ENCODE results near the gene TBC1D1. TPM values are rescaled to one million over a fixed set of nuclear protein-coding genes. Genes with fewer than 3 reads are reported as not detected.

Gene TBC1D1
- total RNA-seq, 4 donors from 2014 or later: 56.4 to 127 (median 94.8) TPM

- ATAC-seq (ENCODE audit: low FRiP score): no peak
- no peak for TF ChIP-seq CTCF (IDR thresholded peaks at IDR 0.05)
- DNase-seq (ENCODE audit: low spot score): no peak
Observed at GRCh38 chr4:38181286-38181685, 290.4 kb downstream of the TBC1D1 start.

DNA sequence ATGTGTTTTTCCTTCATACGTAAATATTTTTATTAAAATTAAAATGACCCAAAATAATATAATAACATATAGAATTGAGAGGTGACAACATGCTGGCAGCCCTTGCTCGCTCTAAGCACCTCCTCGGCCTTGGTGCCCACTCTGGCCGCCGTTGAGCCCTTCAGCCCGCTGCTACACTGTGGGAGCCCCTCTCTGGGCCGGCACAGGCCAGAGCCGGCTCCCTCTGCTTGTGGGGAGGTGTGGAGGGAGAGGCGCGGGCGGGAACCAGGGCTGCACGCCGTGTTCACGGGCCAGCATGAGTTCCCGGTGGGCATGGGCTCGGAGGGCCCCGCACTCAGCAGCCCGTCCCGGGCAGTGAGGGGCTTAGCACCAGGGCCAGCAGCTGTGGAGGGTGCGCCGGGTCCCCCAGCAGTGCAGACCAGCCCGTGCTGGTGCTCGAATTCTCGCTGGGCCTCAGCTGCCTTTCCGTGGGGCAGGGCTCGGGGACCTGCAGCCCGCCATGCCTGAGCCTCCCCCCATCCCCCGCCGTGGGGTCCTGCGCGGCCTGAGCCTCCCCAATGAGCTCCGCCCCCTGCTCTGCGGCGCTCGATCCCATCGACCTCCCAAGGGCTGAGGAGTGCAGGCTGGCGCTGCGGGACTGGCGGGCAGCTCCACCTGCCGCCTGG lies 291.6 kb downstream of the TBC1D1 start:
- DNase-seq (ENCODE audit: low spot score) (no peak), ATAC-seq (ENCODE audit: low FRiP score) (no peak)
- no peak for TF ChIP-seq CTCF (IDR thresholded peaks at IDR 0.05)

- no peak for ATAC-seq (ENCODE audit: low FRiP score)
- no peak for TF ChIP-seq CTCF (IDR thresholded peaks at IDR 0.05)
- no peak for DNase-seq (ENCODE audit: low spot score)
Observed at GRCh38 chr4:38184404-38184803, 293.5 kb downstream of the TBC1D1 start.

- ATAC-seq (ENCODE audit: low FRiP score) (no peak), DNase-seq (ENCODE audit: low spot score) (no peak)
- TF ChIP-seq CTCF (IDR thresholded peaks at IDR 0.05): no peak
Observed at GRCh38 chr4:38185406-38186144, 294.7 kb downstream of the TBC1D1 start.

DNA sequence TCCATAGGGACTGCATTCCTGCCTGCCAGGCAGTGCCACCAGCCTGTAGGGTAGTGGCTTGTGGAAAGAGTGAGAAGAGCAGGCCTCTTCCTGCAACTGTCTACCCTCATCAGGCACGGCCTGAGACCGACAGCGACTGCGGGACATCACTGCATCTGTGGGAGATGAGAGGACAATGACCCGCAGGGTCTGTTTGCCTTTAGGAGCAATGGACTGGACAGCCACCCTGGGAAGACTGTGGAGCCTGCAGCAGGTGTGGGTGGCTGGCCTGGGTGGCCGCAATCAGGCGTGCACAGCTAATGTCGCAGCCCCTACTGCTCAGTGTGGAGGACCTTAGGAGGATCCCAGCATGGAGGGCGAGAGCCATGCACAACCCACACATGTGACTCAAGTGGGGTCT lies 297.3 kb downstream of the TBC1D1 start:
- no peak for ATAC-seq (ENCODE audit: low FRiP score)
- no peak for DNase-seq (ENCODE audit: low spot score)
- TF ChIP-seq CTCF (IDR thresholded peaks at IDR 0.05): no peak

DNA sequence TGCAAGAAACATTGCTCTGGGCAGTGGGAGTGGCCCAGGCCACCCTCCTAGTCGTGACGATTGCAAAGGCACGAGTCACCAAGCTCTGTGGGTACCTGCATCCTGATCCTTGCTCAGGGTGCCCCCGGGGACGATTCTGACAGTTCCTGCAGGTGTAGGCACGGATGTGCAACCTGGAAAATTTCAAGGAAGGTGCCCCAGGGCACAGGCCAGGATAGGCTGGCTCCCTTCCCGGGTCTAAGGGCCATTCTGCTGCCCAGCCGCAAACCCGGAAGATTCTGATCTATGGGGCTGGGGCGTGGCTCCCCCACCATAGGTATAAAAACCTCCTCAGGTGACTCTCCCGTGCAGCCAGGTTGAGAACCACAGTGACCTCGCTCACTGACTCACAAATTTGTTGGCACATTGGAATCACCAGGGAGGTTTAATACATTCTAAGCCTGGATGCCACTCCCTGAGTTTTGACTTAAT lies 297.8 kb downstream of the TBC1D1 start:
- ATAC-seq (ENCODE audit: low FRiP score) (no peak), DNase-seq (ENCODE audit: low spot score) (no peak)
- no peak for TF ChIP-seq CTCF (IDR thresholded peaks at IDR 0.05)

Other genes with a start within 250 kb of the TBC1D1 start
- 100 to 1,000 TPM in 1 of 4 donors, 10 to 100 TPM in 3; 65.4 to 158 (median 82.5) TPM for gene RELL1, start 204.7 kb upstream of the TBC1D1 start, total RNA-seq
- gene PGM2, start 64.4 kb upstream of the TBC1D1 start, total RNA-seq: 10 to 100 TPM; 15.9 to 34.0 (median 26.2) TPM
- gene PTTG2, start 69.3 kb downstream of the TBC1D1 start, total RNA-seq: 1 to 10 TPM in 1 of 4 donors, not detected in 3; 3.6 TPM